Left renal pelvis (tissue), 4 donors: ENCODE measurements around the gene WDR12. TPM values are rescaled to one million over a fixed set of nuclear protein-coding genes. Genes with fewer than 3 reads are reported as not detected.
"Not testable (repeated sequence)": the region's sequence is repeated elsewhere in the genome, so short reads cannot be mapped to it uniquely, and the experiment has no call there.

ENCODE experiments used
- DNase-seq, 4 donors: peaks; one replicate each; pipeline ENCODE4 v3.0.0-alpha.2; 2013; ENCODE audit warnings: low read depth in 4 of 4, low spot score in 3 of 4
- polyA plus RNA-seq, 4 donors: library from polyadenylated mRNA; unstranded; fragments of 120-200 nt; gene quantifications; one replicate each; pipeline ENCODE4 v1.2.1, GENCODE V29; 2013; ENCODE audit not compliant: insufficient read length in 4 of 4

WDR12 gene
- polyA plus RNA-seq, 4 donors: 74.6 to 119 (median 107) TPM

DNA sequence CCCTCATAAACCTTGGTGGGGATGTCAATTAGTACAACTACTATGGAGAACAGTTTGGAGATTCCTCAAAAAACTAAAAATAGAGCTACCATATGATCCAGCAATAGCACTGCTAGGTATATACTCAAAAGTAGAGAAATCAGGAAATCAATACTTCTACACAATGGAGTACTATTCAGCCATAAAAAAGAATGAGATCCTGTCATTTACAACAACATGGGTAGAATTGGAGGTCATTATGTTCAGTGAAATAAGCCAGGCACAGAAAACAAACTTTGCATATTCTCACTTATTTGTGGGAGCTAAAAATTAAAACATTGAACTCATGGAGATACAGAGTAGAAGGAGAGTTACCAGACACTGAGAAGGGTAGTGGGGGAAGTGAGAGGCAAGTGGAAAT lies 6.0 kb downstream of the WDR12 start:
- not testable (repeated sequence) for DNase-seq

DNA sequence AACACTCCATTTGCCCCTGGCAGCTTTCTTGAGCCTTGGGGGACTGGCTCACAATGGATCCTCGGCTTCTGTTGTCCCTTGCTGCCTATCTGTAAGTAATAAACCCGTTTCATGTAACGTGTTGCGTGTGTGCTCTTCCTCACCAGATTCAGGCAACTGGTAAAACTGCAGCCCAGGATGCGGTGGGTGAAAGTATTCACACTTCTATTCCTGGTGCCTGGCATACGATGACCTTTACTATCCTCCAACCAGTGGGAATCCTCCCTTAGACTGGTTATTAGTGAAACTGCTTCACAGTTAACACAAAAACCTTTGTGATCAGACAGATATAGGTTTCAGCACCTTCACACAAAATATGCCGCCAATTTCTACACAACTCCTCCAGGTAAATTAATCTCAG lies 26.3 kb downstream of the WDR12 start:
- DNase-seq: no peak

DNA sequence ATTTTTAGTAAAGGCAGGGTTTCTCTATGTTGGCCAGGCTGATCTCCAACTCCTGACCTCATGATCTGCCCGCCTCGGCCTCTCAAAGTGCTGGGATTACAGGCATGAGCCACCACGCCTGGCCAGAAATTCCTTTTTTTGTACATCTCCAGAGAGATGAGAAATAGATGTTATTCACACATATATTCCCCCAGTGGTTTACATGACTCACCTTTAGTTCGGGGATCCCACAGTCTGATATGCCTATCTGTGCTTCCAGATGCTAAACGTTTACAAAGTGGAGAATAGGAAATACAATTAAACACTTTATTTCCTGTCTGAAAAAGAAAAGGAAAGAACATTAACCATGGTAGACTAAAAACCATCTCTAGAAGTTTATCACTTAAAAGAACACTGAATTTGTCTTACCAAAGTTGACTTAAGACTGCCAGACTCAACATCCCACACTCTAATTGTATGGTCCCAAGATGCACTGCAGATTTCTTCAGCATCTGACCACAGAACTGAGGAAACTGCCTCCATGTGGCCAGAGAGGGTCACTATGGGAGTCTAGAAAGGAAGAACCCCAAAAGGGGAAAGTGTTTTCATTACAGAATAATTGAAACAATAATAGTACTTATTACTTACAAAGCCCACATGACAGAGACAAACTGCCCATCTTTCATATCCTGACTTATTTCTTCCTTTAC lies 27.3 kb downstream of the WDR12 start:
- no peak for DNase-seq

DNA sequence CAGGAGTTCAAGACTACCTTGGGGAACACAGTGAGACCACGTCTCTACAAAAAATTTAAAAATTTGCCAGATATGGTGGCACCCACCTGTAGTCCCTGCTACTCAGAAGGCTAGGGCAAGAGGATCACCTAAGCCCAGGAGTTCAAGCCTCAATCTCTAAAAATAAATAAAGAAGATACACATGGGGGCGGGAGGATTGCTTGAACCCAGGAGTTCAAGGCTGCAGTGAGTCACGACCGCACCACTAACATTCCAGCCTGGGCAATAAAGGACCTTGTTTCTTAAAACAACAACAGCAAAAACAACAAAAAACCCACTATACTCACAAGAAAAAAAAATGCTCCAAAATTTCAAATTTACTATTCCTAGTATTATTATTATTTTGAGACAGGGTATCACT lies 29.9 kb downstream of the WDR12 start:
- no peak for DNase-seq

DNA sequence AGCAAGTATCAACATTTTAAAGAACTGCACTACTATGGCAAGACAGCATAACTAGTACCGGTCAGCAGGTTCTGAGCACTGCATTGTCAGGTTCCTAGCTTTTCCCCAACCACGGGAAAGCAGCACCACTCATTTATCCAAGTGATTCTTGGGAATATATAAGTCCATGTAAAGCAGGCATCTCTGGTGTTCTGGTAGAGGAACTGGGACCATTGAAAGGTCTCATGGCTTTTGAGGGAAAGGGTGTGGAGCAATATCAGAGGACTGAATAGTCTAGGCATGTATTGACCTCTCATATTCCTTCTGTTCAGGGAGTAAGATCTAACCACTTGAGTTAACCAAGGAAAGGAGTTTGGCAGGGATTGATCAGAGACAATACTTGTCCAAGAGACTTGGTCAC lies 33.8 kb downstream of the WDR12 start:
- DNase-seq: no peak

DNA sequence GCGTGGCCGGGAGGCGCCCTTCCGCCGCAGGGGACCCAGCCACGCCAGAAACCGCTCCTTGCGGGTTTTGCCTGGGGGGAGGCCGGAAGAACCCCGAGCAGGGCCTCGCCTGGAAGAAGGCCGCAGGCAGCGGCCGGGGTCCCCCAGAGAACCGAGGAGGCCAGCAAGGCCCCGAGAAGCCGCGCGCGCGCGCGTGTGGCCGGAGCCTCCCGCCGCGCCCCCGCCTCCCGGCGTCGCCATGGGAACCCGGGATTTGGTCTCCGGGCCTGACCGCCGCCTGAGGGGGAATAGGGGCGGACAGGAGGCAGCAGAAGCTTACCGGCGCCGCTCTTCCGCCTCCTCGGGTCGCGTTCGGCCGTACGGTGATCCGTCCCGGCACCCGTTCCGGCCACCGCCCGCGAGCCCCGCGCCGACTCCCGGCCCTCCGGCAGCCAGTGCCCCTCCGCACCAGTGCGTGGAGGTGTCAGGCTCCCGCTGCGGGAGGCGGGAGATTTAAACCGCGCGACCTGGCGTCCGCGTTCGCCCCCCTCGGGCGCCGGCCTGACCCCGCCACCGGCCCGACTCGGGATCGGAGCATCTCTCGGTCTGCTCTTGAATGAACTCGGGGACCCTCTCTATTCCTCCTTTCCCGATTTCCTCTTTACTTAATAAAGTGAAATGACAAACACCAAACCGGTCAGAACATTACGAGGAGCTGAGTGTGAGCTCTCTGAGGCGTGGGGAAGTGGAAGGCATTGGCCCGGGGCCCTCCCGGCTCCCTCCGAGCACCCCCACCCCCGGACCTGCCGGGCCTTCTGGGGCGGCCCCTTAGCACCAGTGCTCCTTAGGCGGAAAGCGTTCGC lies 40.0 kb downstream of the WDR12 start, which contains the start of gene ICA1L:
Gene ICA1L (minus strand): TSS at position 467 of the 842 bp plus-strand sequence. CDS start 42,757 bp downstream, outside the sequence.
- DNase-seq: peak; percentile 60 to 71 (median 68)

DNA sequence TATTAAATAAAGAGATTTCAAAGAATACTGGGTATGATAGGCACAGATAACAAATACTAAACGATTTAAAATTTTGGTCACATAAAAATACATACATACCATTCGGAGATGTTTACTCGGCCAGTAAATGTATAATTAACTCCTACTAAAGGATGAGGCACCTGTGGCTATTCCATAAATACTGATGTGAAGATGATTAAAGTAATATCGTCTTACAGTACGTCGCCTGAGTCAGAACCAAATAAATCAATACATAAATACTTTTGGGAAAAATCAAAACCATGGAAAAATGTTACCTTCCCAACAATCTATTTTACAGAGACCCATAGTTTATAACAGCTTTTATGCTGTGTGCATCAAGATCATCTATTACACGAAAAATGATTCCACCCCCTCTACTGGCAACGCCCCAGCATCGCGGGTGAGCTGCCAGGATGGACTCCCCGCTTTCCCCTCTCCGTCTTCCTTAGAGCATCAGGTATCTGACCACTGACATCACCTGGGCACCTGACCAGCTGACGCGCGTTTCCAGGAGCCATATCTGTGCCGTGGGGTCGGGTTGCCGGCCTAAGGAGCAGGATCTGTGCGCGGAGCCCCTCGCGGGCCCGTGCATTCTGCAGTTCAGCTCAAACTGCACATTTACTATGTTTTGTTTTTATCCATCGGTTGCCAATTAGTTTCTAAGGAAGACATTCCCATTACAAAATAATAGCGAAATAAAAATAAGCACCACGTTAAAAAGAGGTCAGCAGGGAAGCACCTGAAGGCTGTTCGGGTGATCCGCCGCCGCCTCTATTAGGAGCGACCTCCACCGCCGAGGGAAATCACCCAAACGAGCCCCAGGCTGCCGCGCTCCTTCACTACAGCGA lies 40.8 kb downstream of the WDR12 start:
- peak; percentile 54 to 73 (median 60) for DNase-seq

DNA sequence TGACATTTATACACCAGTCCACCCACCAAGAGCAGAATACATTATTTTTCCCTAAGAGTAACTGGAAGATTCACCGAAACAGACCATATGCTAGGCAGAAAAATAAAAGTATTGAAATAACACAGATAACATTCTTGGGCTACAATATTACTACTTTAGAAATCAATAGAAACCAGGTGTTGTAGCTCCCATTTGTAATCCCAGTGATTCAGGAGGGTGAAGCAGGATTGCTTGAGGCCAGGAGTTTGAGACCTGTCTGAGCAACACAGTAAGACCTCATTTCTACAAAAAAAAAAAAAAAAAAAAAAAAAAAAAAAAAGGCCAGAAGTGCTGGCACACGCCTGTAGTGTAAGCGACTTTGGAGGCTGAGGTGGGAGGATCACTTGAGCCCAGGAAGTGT lies 49.5 kb downstream of the WDR12 start:
- DNase-seq: no peak

DNA sequence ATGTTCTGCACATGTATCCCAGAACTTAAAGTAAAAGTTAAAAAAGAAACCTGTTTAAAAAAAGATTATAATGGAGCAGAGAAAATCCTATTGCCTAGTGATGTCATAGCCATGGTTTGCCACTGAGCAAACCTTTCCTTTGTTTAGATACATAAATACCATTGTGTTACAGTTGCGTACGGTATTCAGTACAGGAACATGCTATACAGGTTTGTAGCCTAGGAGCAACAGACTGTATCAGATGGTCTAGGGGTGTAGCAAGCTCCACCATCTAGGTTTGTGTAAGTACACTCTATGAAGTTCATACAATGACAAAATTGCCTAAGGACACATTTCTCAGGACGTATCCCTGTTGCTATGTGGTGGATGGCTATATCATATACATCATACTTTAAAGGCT lies 52.9 kb downstream of the WDR12 start:
- no peak for DNase-seq

DNA sequence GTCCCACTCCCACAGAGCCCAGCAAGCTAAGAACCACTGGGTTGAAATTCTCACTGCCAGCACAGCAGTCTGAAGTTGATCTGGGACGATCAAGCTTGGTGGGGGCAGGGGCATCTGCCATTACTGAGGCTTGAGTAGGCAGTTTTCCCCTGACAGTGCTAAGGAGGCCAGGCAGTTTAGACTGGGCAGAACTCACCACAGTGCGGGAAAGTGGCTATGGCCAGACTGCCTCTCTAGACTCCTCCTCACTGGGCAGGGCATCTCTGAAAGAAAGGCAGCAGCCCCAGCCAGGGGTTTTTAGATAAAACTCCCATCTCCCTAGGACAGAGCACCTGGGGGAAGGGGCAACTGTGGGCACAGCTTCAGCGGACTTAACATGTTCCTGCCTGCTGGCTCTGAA lies 62.1 kb downstream of the WDR12 start:
- not testable (repeated sequence) for DNase-seq

DNA sequence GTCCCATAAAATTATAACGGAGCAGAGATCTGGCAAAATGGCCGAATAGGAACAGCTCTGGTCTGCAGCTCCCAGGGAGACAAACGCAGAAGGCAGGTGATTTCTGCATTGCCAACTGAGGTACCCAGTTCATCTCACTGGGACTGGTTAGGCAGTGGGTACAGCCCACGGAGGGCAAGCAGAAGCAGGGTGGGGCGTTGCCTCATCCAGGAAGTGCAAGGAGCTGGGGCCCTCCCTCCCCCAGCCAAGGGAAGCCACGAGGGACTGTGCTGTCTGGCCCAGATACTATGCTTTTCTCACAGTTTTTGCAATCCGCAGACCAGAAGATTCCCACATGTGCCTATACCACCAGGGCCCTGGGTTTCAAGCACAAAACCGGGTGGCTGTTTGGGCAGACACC lies 62.7 kb downstream of the WDR12 start:
- DNase-seq: no peak

DNA sequence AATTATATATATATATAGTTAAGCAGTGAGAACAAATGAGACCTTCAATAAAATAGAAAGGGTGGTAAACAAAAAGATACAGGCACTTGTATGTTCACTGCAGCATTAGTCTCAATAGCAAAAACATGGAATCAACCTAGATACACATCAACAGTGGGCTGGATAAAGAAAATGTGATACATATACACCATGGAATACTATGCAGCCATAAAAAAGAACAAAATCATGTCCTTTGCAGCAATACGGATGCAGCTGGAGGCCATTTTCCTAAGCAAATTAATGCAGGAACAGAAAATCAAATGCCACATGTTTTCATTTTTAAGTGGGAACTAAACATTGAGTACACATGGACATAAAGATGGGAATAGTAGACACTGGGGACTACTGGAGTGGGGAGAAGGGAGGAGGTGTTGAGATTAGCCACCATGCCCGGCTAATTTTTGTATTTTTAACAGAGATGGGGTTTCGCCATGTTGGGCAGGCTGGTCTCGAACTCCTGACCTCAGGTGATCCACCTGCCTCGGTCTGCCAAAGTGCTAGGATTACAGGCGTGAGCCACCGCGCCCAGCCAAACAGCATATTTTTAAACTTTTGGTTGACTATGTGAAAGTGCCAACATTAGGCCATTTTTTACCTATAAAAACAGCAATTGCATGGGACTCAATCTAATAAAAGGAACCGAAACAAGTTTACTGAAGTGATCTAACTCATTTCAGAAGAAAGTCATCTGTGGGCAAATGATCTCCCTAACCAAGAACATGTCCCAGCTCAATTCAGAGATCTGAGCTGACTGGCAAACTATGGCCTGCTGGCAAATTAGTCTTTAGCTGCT lies 63.6 kb downstream of the WDR12 start:
- DNase-seq: no peak

DNA sequence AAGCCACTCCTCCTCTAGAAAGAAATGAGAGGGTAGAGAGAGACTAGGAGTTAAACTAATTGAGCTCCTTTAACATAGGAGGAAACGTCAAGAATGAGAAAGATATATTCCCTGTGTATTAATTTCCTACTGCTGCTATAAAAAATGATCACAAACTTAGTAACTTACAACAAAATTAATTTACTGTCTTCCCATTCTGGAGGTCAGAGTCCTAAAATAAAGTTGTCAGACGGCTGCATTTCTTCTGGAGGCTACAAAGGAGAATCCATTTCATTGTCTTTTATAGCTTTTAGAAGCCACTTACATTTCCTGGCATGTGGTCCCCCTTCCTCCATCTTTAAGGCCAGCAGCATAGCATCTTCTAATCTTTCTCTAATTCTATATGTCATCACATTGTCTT lies 66.8 kb downstream of the WDR12 start:
- peak in 1 of 4 donors; percentile 10 for DNase-seq

DNA sequence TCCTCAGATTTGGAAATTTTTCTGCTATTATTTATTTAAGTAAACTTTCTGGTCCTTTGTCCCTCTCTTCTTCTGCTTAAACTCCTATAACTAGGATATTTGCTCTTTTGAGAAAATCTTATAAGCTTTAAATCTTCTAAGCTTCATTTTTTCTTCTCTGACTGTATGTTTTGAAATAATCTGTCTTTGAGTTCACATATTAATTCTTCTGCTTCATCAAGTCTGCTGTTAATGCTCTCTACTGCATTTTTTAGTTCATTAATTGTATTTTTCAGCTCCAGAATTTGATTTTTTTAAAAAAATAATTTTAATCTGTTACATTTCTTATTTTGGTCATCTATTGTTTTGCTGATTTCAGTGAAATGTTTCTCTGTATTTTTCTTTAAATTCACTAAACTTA lies 68.8 kb downstream of the WDR12 start:
- DNase-seq: no peak

DNA sequence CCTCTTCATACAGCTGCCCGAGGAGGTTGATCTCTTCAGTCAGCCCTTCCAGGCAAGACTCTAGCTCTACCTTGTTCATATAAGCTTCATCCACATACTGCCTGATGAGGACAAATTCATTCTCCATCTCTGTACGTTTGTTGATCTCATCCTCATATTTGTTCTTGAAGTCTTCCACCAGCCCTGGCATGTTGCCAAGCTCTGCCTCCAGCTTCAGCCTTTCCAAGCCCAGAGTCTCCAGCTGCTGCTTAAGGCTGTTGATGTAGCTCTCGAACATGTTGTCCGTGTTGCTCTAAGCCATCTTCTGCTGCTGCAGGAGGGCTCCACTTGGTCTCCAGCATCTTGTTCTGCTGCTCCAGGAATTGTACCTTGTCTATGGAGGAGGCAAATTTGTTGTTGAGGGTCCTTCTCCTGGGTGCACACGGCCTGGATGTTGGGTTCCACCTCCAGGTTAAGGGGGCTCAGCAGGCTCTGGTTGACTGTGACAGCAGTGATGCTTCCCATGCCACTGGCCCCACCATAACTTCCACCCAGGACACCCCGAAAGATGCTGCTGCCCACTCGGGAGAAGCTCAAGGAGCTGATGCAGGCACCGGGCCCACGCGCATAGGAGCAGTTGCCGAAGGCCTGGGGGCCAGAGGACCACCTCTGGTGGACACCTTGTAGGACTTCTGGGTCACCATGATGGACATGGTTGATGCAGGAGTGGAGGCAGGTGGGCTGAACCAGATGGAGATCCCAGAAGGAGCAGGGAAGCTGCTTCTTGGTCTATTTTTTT lies 70.2 kb downstream of the WDR12 start:
- DNase-seq: no peak

DNA sequence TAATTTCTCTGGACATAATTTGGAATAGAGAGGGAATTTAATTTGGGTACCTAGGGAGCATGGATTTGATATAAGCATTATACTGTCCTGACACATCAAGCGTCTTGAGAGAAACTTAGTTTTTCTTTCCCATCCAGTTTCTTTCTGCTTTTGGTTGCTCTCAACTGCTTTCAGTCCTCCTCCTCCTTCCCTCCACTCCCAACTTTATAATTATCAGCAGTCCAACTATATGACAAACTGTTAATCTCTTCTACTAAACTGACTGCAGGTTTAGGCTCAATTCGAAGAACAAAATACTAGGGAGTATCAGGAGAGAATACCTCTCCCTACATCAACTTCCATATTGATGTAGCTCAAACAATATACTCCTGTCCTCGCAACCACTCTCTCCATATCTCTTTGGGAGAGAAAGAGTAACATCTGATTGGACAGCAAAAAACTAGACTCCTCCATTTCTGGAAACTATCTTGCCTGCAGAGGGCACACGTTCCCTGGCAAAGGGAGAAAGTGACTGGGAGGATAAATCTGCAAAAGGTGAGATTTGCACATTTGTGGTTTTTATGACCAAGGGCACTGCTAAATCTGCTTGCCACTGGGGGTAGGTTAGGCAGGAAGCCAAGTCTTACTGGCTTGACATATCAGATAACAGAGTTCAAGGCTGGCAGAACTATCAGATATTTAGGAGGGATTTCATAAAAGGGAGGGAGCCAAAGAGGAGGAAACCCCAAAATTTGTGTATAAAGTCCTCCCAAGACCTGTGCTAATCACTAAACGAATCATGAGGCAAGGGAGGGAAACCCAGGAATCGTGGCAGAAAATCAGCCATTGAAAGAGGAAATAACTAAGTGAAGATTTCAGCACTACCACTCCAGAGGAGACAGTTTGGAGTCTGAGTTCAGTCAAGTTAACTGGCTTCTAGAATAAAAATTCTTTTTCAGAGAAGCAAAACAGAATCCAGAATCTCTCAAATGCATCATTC lies 79.9 kb downstream of the WDR12 start:
- no peak for DNase-seq

DNA sequence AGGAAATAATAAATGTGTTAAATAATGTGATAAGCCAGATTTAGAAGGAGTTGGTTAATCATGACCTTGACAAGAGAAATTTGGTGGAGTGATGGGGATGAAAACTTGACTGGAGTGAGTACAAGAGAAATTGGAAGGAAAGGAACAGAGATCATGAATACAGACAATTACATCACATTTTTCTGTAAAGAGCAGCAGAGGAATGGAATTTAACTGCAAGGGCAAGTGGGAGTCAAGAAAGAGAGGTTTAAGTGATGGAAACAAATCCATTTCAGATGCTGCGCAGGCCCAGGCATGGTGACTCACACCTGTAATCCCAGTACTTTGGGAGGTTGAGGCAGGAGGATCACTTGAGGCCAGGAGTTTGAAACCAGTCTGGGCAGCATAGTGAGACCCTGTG lies 86.6 kb downstream of the WDR12 start:
- DNase-seq: no peak
